Stimulated activated naive CD4-positive, alpha-beta T cell (primary cell): ENCODE data around the gene RNF2.
"Not testable (repeated sequence)": the region's sequence is repeated elsewhere in the genome, so short reads cannot be mapped to it uniquely, and the experiment has no call there.

ENCODE experiments used
- DNase-seq, 6 experiments: peaks; one replicate each; lab custom pipeline; 2025; lab: John Stamatoyannopoulos, UW

The RNF2 gene

DNA sequence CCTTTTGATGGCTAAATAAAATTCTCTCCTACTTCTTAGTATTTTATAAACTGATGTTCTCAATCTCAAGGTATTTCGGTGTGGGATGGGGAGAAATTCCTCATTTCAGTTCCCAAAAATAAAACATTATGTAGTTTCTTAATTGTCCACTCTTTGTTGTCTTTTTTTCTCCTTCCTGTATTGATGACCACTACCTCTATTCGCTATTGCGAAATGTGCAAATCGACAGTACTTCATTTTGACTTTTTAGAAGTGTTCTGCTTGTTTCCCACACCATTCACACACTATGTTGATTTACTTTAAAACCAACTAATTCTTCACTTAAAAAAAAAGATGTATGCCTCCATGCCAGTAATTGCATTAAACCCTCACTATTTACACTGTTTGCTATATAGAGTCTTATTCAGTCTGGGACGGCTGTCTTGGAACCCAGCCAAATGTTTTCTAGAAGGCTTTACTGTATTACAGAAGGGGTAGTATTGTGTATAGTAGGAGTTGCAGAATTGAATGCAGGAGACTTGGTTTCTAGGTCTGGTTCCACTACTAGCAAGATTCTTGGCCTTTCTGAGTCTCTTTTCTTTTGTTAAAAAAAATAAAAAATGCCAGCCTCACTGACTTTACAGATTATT, 5.6 kb downstream of the RNF2 start:
- DNase-seq: no peak

DNA sequence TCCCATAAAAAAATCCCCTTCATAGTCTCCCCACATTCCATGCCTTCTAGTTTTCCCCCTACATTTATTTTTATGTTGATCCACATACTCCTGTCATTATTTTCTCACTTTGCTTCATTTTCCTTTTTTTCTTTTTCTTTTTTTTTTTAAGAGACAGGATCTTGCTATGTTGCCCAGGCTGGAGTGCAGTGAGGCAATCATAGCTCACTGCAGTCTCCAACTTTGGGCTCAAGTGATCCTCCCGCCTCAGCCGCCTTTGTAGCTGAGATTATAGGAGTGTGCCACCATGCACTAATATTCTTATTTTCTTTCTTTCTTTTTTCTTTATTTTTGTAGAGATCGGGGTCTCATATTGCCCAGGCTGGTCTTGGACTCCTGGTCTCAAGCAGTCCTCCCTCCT, 7.8 kb downstream of the RNF2 start:
- no peak for DNase-seq

DNA sequence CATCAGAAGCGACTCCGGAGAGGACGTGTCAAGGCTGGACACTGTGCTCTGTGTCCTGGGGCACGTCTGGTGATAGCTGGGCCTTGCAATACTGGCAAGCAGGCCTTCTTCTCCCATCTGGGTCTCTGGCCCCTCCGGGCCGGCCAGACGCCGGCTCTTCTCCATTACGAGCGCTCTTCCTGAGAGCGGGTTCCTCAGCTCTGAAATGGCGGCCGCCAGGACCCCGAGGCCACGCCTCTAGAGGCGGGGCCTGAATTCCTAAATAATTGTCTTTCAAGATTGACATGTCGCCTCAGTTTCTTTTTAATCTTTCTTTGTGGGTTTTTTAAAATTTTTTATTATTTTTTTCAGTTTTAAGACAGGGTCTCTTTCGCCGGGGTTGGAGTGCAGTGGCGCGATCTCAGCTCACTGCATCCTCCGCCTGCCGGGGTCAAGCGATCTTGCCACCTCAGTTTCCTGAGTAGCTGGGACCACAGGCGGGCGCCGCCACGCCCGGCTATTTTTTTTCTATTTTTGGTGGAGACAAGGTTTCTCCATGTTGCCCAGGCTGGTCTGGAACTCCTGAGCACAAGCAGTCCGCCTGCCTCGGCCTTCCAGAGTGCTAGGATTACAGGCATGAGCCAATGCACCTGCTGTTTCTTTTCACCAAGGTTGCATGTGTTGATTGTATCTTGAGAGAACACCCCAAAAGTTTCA, 9.2 kb downstream of the RNF2 start:
- DNase-seq: no peak

DNA sequence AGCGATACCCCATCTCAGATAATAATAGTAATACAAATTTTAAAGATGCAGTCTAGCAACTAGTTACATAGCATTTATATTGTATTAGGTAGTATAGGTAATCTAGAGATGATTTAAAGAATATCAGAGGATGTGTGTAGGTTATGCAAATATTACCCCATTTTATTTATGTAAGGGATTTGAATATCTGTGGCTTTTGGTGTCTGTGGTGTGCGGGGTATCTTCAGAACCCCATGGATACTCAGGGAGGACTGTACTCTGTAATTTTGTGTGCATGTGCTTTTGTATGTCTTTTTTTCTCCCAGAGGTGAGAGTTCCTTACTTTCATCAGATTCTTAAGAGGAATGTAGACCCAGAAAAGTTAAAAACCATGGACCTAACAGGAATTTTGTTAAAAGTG, 12.8 kb downstream of the RNF2 start:
- DNase-seq: no peak

DNA sequence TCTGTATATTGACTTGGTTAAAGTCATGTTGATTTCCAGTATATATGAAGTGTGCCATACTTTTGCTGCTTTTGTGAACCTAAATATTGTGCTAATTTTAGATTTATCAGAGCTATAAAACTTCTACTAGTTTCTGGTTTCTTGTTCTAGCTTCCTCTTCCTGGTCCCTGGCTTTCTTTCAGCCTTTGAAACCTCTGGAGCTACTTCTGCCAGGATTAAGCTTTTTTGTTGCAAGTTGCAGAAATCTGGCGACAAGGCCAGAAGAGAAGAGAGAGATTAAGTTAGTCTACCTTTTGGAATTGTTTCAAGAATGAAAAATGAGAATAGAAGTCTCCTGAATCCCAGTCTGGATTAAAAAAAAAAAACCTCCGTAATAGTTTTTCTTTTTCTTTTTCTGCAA, 13.5 kb downstream of the RNF2 start:
- no peak for DNase-seq

DNA sequence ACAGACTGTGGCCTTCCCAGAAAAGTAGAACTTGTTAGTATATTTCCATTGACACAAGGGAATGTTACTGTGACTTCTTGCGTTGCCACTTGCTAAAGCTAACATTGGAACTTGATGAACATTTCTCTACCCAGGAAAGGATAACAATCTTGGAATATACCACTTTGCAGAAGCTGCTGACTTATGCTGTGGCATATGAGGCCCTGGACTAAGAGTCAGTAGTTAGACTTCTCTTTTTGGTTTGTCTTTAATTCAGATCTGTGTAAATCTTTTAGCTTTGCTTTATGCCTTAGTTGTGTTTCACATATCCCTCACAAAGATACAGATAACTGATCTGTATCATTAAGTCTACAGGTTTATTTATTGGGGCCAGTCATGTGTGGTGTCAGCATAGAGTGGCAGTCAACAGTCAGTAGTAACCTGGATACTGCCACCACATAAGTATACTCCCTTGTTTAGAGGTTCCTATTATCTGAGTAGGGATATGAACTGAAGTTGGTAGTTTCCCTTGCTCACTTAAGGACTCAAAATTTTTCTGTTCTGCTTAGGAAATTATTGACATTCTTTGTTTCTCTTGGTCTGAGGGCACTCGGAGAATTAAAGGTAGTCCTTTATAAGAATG, 14.7 kb downstream of the RNF2 start:
- no peak for DNase-seq

GRCh38 chr1:185062710-185063370, 17.5 kb downstream of the RNF2 start:
- DNase-seq: no peak

DNA sequence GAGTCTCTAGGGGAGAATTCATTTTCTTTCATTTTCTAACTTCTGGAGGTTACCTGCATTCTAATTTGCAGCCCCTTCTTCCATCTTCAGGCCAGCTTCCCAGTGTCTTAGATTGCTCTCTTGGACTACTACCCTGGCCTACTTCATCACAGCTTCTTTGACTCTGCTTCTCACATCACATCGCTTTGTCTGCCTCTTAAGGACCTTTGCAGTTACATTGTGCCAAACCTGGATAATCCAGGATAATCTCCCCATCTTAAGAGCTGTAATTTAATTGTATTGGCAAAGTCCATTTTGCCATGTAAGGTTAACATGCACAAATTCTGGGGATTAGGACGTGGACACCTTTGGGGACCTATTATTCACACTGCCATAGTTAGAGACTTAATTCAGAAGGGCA, 18.4 kb downstream of the RNF2 start:
- no peak for DNase-seq

- DNase-seq: not testable (repeated sequence)
These were observed 19.6 kb downstream of the RNF2 start for GRCh38 chr1:185065006-185065405.

DNA sequence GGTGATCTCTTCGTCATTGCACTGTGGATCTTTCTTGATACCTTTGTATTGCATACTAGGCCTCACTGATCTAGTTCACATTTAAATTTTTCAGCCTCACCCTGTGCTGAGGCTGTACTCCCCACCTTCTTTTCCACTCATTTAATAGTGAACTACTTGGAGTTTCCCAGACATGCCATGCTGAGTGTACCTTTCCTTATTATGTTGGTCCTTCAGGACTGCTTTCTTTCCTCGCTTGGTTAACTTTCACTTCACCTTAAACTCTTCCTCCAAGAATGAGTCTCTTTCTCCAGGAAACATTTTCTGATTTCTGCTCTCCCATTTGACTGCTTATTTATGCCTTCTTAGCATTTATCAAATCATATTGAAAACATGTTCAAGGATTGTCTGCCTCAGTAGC, 20.8 kb downstream of the RNF2 start:
- DNase-seq: no peak

GRCh38 chr1:185068341-185068740, 23.0 kb downstream of the RNF2 start:
- no peak for DNase-seq

- no peak for DNase-seq
These were observed 23.9 kb downstream of the RNF2 start for GRCh38 chr1:185069202-185069772.

- no peak for DNase-seq
These were observed 24.7 kb downstream of the RNF2 start for GRCh38 chr1:185070051-185070450.

DNA sequence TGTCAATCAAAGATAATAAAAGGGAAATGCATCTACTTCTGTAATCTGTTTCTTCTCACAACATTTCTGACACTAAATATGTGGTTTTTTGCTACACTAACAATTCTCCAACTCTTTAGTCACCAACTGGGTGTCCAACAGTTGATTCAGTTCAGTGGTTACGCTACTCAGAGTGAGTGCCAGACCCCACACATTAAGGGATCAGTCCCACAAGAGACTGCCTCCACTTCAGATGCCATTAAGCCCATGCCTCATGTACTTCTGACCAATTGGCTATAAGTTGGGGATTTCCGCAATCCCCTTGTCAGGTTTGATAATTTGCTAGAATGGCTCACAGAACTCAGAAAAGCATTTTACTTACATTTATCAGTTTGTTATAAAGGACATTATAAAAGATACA, 28.4 kb downstream of the RNF2 start:
- DNase-seq: no peak

DNA sequence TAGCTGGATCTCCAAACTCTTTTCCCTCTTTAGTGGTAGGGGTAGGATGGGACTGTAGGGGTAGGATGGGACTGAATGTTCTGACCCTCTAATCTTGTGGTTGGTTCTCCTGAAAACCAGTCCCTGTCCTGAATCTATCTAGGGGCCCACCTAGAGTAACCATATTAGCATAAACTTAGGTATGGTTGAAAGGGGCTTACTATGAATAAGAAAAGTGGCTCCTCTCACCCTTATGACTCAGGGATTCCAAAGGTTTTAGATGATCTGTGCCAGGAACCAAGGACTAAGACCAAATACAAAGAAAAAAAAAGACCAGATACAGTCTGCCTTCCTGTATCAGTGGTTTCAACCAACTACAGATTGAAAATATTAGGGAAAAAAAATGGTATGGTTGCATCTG, 28.9 kb downstream of the RNF2 start:
- no peak for DNase-seq

GRCh38 chr1:185075476-185075875, 30.1 kb downstream of the RNF2 start:
- DNase-seq: no peak

GRCh38 chr1:185077374-185077773, 32.0 kb downstream of the RNF2 start:
- no peak for DNase-seq

DNA sequence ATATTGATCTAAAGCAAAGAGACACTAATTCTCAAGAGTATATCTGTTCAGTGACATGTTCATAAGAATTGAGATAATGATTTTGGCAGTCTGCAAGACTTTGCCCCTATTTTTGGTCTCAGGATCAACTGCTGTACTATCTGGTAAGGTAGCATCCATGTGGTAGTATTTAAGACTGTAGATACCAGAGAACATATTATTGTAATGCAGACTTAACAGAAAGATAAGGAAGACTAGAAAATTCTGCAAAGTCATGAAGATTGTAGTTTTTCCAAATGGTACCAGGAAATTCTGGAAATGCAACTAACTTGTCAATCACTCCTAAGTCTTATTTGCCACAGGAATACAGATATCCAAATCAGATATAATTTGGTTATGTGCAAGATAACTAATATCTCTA, 35.1 kb downstream of the RNF2 start:
- no peak for DNase-seq

- no peak for DNase-seq
These were observed 38.5 kb downstream of the RNF2 start for GRCh38 chr1:185083818-185084217.

- no peak for DNase-seq
These were observed 41.7 kb downstream of the RNF2 start for GRCh38 chr1:185087101-185087500.

GRCh38 chr1:185087746-185088145, 42.4 kb downstream of the RNF2 start:
- DNase-seq: no peak

GRCh38 chr1:185091480-185091879, 46.1 kb downstream of the RNF2 start:
- no peak for DNase-seq

GRCh38 chr1:185094761-185095160, 49.4 kb downstream of the RNF2 start:
- no peak for DNase-seq
